H9 (cell line): ENCODE data around the gene TAF10. TPM values are rescaled to one million over a fixed set of nuclear protein-coding genes. Genes with fewer than 3 reads are reported as not detected.

Source experiments
- DNase-seq: peaks from one replicate; pipeline ENCODE4 v3.0.0-alpha.2; 2017
- H2AFZ ChIP-seq: one replicate; pipeline ENCODE4 v1.6.1; 2013; ENCODE audit warnings: mild to moderate bottlenecking, low read length, control low read depth, moderate library complexity
- H2AK5ac ChIP-seq: 2 replicates; pipeline ENCODE4 v1.6.1; 2013; ENCODE audit warnings: low read length, control low read depth, mixed read lengths; ENCODE audit not compliant: insufficient read length
- H2BK120ac ChIP-seq: one replicate; pipeline ENCODE4 v1.6.1; 2013; ENCODE audit warnings: low read depth, mild to moderate bottlenecking, low read length, control low read depth, inconsistent platforms; ENCODE audit not compliant: poor library complexity, severe bottlenecking
- H2BK12ac ChIP-seq: 2 replicates; pipeline ENCODE4 v1.6.1; 2013; ENCODE audit warnings: low read length, control low read depth, mixed read lengths, low read depth; ENCODE audit not compliant: insufficient read length
- H2BK15ac ChIP-seq: 2 replicates; pipeline ENCODE4 v1.6.1; 2013; ENCODE audit warnings: low read depth, low read length, control low read depth
- H2BK20ac ChIP-seq: one replicate; pipeline ENCODE4 v1.6.1; 2013; ENCODE audit warnings: low read depth, mild to moderate bottlenecking, low read length, control low read depth, inconsistent platforms; ENCODE audit not compliant: poor library complexity, severe bottlenecking
- H2BK5ac ChIP-seq: 2 replicates; pipeline ENCODE4 v1.6.1; 2013; ENCODE audit warnings: low read length, control low read depth, mixed read lengths; ENCODE audit not compliant: insufficient read length
- H3K14ac ChIP-seq: 2 replicates; pipeline ENCODE4 v1.6.1; 2013; ENCODE audit warnings: low read length, control low read depth; ENCODE audit not compliant: insufficient read depth
- H3K18ac ChIP-seq: 2 replicates; pipeline ENCODE4 v1.6.1; 2013; ENCODE audit warnings: low read depth, mild to moderate bottlenecking, mixed read lengths, low read length, control low read depth; ENCODE audit not compliant: insufficient read length
- H3K23ac ChIP-seq: 2 replicates; pipeline ENCODE4 v1.6.1; 2013; ENCODE audit warnings: low read length, control low read depth, mixed read lengths, low read depth; ENCODE audit not compliant: insufficient read length
- H3K23me2 ChIP-seq: 2 replicates; pipeline ENCODE4 v1.6.1; 2013; ENCODE audit warnings: low read depth, mild to moderate bottlenecking, mixed read lengths, low read length, control low read depth; ENCODE audit not compliant: insufficient read length, poor library complexity, severe bottlenecking
- H3K27ac ChIP-seq: 2 replicates; pipeline ENCODE4 v1.5.1; 2013; ENCODE audit warnings: low read length, control low read depth, mixed read lengths, low read depth; ENCODE audit not compliant: insufficient read length
- H3K27me3 ChIP-seq: 2 replicates; pipeline ENCODE4 v1.6.1; 2013; ENCODE audit warnings: low read length, control low read depth, inconsistent platforms; ENCODE audit not compliant: insufficient read depth
- H3K4ac ChIP-seq: 2 replicates; pipeline ENCODE4 v1.6.1; 2013; ENCODE audit warnings: low read depth, mild to moderate bottlenecking, control low read depth, inconsistent platforms, low read length, moderate library complexity
- H3K4me1 ChIP-seq: 2 replicates; pipeline ENCODE4 v1.6.1; 2013; ENCODE audit warnings: low read length, control low read depth, inconsistent platforms; ENCODE audit not compliant: insufficient read depth
- H3K4me2 ChIP-seq: 2 replicates; pipeline ENCODE4 v1.6.1; 2013; ENCODE audit warnings: low read length, control low read depth, mixed read lengths; ENCODE audit not compliant: insufficient read length, insufficient read depth
- H3K56ac ChIP-seq: 2 replicates; pipeline ENCODE4 v1.6.1; 2013; ENCODE audit warnings: low read depth, mild to moderate bottlenecking, mixed read lengths, low read length, control low read depth; ENCODE audit not compliant: insufficient read length
- H3K79me1 ChIP-seq: 2 replicates; pipeline ENCODE4 v1.6.1; 2013; ENCODE audit warnings: low read depth, mild to moderate bottlenecking, moderate library complexity, low read length, control low read depth, inconsistent platforms; ENCODE audit not compliant: insufficient read depth, poor library complexity, severe bottlenecking
- H3K79me2 ChIP-seq: 2 replicates; pipeline ENCODE4 v1.6.1; 2013; ENCODE audit warnings: low read length, control low read depth, inconsistent platforms; ENCODE audit not compliant: insufficient read depth
- H3K9ac ChIP-seq: 2 replicates; pipeline ENCODE4 v1.6.1; 2013; ENCODE audit warnings: low read length, control low read depth, mixed read lengths; ENCODE audit not compliant: insufficient read length; ENCODE audit errors: extremely low read depth
- H3K9me3 ChIP-seq: one replicate; pipeline ENCODE4 v1.6.1; 2013; ENCODE audit warnings: low read depth, low read length, inconsistent platforms; ENCODE audit not compliant: control insufficient read depth
- H3T11ph ChIP-seq: one replicate; pipeline ENCODE4 v1.6.1; 2013; ENCODE audit warnings: mild to moderate bottlenecking, low read length, control low read depth, inconsistent platforms
- H4K20me1 ChIP-seq: one replicate; pipeline ENCODE4 v1.6.1; 2013; ENCODE audit not compliant: control insufficient read depth, insufficient read length, insufficient read depth
- H4K5ac ChIP-seq: 2 replicates; pipeline ENCODE4 v1.6.1; 2013; ENCODE audit warnings: low read depth, mild to moderate bottlenecking, mixed read lengths, low read length, control low read depth; ENCODE audit not compliant: insufficient read length
- H4K8ac ChIP-seq: replicated peaks from 2 replicates; pipeline ENCODE4 v1.6.1; 2013; ENCODE audit warnings: low read length, control low read depth, mixed read lengths, low read depth; ENCODE audit not compliant: insufficient read length
- H4K91ac ChIP-seq: 2 replicates; pipeline ENCODE4 v1.6.1; 2013; ENCODE audit warnings: low read depth, mild to moderate bottlenecking, moderate library complexity, mixed read lengths, low read length, control low read depth; ENCODE audit not compliant: insufficient read length
- H3K27ac Mint-ChIP-seq, 3 experiments: 2 replicates in 2 of 3; 3 replicates in 1 of 3; pipeline ENCODE4 v1.8.0; 2020 to 2021; ENCODE audit warnings: mixed read lengths in 3 of 3, mild to moderate bottlenecking in 1 of 3, moderate library complexity in 1 of 3
- H3K27me3 Mint-ChIP-seq: 2 replicates; pipeline ENCODE4 v1.8.0; 2021; ENCODE audit warnings: low read depth, mild to moderate bottlenecking, moderate library complexity, mixed read lengths
- H3K36me3 Mint-ChIP-seq, 3 experiments: 2 replicates in 2 of 3; 3 replicates in 1 of 3; pipeline ENCODE4 v1.8.0; 2020 to 2021; ENCODE audit warnings: low read depth in 3 of 3, mixed read lengths in 3 of 3; ENCODE audit not compliant: insufficient read depth in 1 of 3
- H3K4me1 Mint-ChIP-seq, 2 experiments: 2 replicates each; pipeline ENCODE4 v1.8.0; 2020; ENCODE audit warnings: mixed read lengths in 2 of 2
- H3K4me3 Mint-ChIP-seq, 2 experiments: 2 replicates in 1 of 2; 3 replicates in 1 of 2; pipeline ENCODE4 v1.8.0; 2020 to 2021; ENCODE audit warnings: mild to moderate bottlenecking in 2 of 2, mixed read lengths in 2 of 2, moderate library complexity in 1 of 2
- H3K9me3 Mint-ChIP-seq, 2 experiments: 2 replicates in 1 of 2; 3 replicates in 1 of 2; pipeline ENCODE4 v1.8.0; 2020; ENCODE audit warnings: mild to moderate bottlenecking in 2 of 2, mixed read lengths in 2 of 2, moderate library complexity in 1 of 2
- CTCF ChIP-seq: fragments of 200-600 bp; sonication (generic); conservative IDR thresholded peaks from 3 replicates; pipeline ENCODE4 v1.8.0; 2021; ENCODE audit warnings: antibody characterized with exemption, mild to moderate bottlenecking
- WGBS: extraction: QIAGEN DNeasy Blood & Tissue Kit; methylation state at CpG from one replicate; pipeline ENCODE4 v1.1.7; 2013; ENCODE audit warnings: missing lambda C conversion rate, low lambda C conversion rate, mixed read lengths; ENCODE audit not compliant: insufficient read length; ENCODE audit errors: extremely low coverage; 5-methylcytosine and 5-hydroxymethylcytosine counted together
- total RNA-seq: library from RNA; stranded (reverse); gene quantifications from 2 replicates; pipeline ENCODE4 v1.2.1, GENCODE V29; 2021

TAF10 gene
- total RNA-seq, 1 experiment from 2014 or later, result 198 TPM

- H2BK12ac ChIP-seq, result no peak overlapping the region
- no peak overlapping the region for H3K4ac ChIP-seq
- Mint-ChIP-seq H3K4me1 (no peaks in the 10 kb centered on the region), H3K27ac (peak overlapping the region in 1 of 3 experiments; percentile 3; a peak in 1 of 7 replicates), H3K9me3 (no peaks in the 10 kb centered on the region), H3K27me3 (no peaks in the 10 kb centered on the region), H3K4me3 (no peak overlapping the region), H3K36me3 (no peaks in the 10 kb centered on the region)
- H3K4me1 ChIP-seq, result no peaks in the 10 kb centered on the region
- no peak overlapping the region for H3K4me2 ChIP-seq
- TF ChIP-seq CTCF, result no peak
- no peak overlapping the region for H3K56ac ChIP-seq
- H3K79me1 ChIP-seq, result no peaks in the 10 kb centered on the region
- no peak for DNase-seq
- H4K5ac ChIP-seq, result no peak overlapping the region
- H4K8ac ChIP-seq, result no peak overlapping the region
- H2BK15ac ChIP-seq, result no peak overlapping the region
- no peak overlapping the region for H3T11ph ChIP-seq
- H2BK120ac ChIP-seq, result no peak overlapping the region
- H3K79me2 ChIP-seq, result no peaks in the 10 kb centered on the region
- no peak overlapping the region for H3K23ac ChIP-seq
- H2BK5ac ChIP-seq, result no peak overlapping the region
- no peaks in the 10 kb centered on the region for H3K9me3 ChIP-seq
- no peak overlapping the region for H2AFZ ChIP-seq
- H4K91ac ChIP-seq, result no peak overlapping the region
- no peak overlapping the region for H3K9ac ChIP-seq
- H3K27ac ChIP-seq, result no peak overlapping the region
- H4K20me1 ChIP-seq, result no peaks in the 10 kb centered on the region
- no peak overlapping the region for H2BK20ac ChIP-seq
- no peak overlapping the region for H3K14ac ChIP-seq
- no peaks in the 10 kb centered on the region for H3K27me3 ChIP-seq
- no peak overlapping the region for H2AK5ac ChIP-seq
- no CpG with 5 or more reads among the region's 6 CpGs for WGBS
- H3K23me2 ChIP-seq, result no peaks in the 10 kb centered on the region
- H3K18ac ChIP-seq, result no peak overlapping the region
Measured at GRCh38 chr11:6576471-6577373, 35.3 kb downstream of the TAF10 start.
